ENCODE data around the gene ACAD10. TPM values are rescaled to one million over a fixed set of nuclear protein-coding genes. Genes with fewer than 3 reads are reported as not detected.

The ACAD10 gene
- total and polyA plus RNA-seq, 7 donors: 6.0 to 20.2 (median 10.9) TPM

GRCh38 chr12:111745211-111745610 lies 59.4 kb downstream of the ACAD10 start:
- no peaks in the 10 kb centered on the region for H3K9me3 ChIP-seq
- H3K36me3 ChIP-seq (ENCODE audit: insufficient read depth in 1 of 2, low read depth in 1 of 2): peaks cover 2 to 76% of the 10 kb centered on the region in 2 donors
- intact Hi-C loops (cut with DNase I): no loop called here
- H3K27me3 ChIP-seq (ENCODE audit: insufficient read depth in 3 of 3, low read length in 2 of 3): no peaks in the 10 kb centered on the region
- ATAC-seq (no peak), DNase-seq (no peak)
- no peak overlapping the region for H3K27ac ChIP-seq
- no peak for TF ChIP-seq CTCF (IDR thresholded peaks at IDR 0.05)
- no peak overlapping the region for H3K4me3 ChIP-seq
- no peaks in the 10 kb centered on the region for H3K4me1 ChIP-seq
- WGBS, 3 donors: 90 to 96% (median 92%) methylated on average over 4 of the region's 4 CpGs

- intact Hi-C loops (cut with DNase I): no loop called here
- H3K27me3 ChIP-seq (ENCODE audit: insufficient read depth in 3 of 3, low read length in 2 of 3): no peaks in the 10 kb centered on the region
- H3K4me3 ChIP-seq: no peak overlapping the region
- no peak for ATAC-seq
- peaks cover 2 to 83% of the 10 kb centered on the region in 2 donors for H3K36me3 ChIP-seq (ENCODE audit: insufficient read depth in 1 of 2, low read depth in 1 of 2)
- no peak for DNase-seq
- H3K4me1 ChIP-seq: no peaks in the 10 kb centered on the region
- no peaks in the 10 kb centered on the region for H3K9me3 ChIP-seq
- WGBS, 3 donors: 77 to 88% (median 86%) methylated on average over 9 of the region's 9 CpGs
- no peak overlapping the region for H3K27ac ChIP-seq
- TF ChIP-seq CTCF (IDR thresholded peaks at IDR 0.05): no peak
Measured at GRCh38 chr12:111747333-111747732, 61.5 kb downstream of the ACAD10 start.

GRCh38 chr12:111748151-111748672 lies 62.4 kb downstream of the ACAD10 start:
- H3K27me3 ChIP-seq (ENCODE audit: insufficient read depth in 3 of 3, low read length in 2 of 3): no peaks in the 10 kb centered on the region
- ATAC-seq: no peak
- no peaks in the 10 kb centered on the region for H3K4me1 ChIP-seq
- peaks cover 2 to 76% of the 10 kb centered on the region in 2 donors for H3K36me3 ChIP-seq (ENCODE audit: insufficient read depth in 1 of 2, low read depth in 1 of 2)
- no peak for TF ChIP-seq CTCF (IDR thresholded peaks at IDR 0.05)
- DNase-seq: peak in 1 of 2 donors; percentile 3
- no peak overlapping the region for H3K27ac ChIP-seq
- no peaks in the 10 kb centered on the region for H3K9me3 ChIP-seq
- intact Hi-C loops (cut with DNase I): no loop called here
- WGBS, 3 donors: 52 to 62% (median 57%) methylated on average over 8 of the region's 8 CpGs
- H3K4me3 ChIP-seq: no peak overlapping the region

- ATAC-seq (no peak), DNase-seq (no peak)
- Histone ChIP-seq H3K9me3 (no peaks in the 10 kb centered on the region), H3K4me3 (no peak overlapping the region), H3K27me3 (ENCODE audit: insufficient read depth in 3 of 3, low read length in 2 of 3) (no peaks in the 10 kb centered on the region), H3K36me3 (ENCODE audit: insufficient read depth in 1 of 2, low read depth in 1 of 2) (peaks cover 2 to 79% of the 10 kb centered on the region in 2 donors), H3K4me1 (no peaks in the 10 kb centered on the region), H3K27ac (no peak overlapping the region)
- no peak for TF ChIP-seq CTCF (IDR thresholded peaks at IDR 0.05)
- 80 to 89% (median 86%) methylated on average over 7 of the region's 7 CpGs for WGBS, 3 donors
- intact Hi-C loops (cut with DNase I): no loop called here
Measured at GRCh38 chr12:111748867-111749266, 63.0 kb downstream of the ACAD10 start.

GRCh38 chr12:111749391-111749790 lies 63.5 kb downstream of the ACAD10 start:
- H3K27ac ChIP-seq: no peak overlapping the region
- H3K36me3 ChIP-seq (ENCODE audit: insufficient read depth in 1 of 2, low read depth in 1 of 2): peaks cover 2 to 79% of the 10 kb centered on the region in 2 donors
- no peak for TF ChIP-seq CTCF (IDR thresholded peaks at IDR 0.05)

More at GRCh38 chr12:111749391-111749790, 63.5 kb downstream of the ACAD10 start:
- Histone ChIP-seq H3K4me3 (no peak overlapping the region), H3K4me1 (peaks cover 4% of the 10 kb centered on the region), H3K27me3 (ENCODE audit: insufficient read depth in 3 of 3, low read length in 2 of 3) (no peaks in the 10 kb centered on the region), H3K9me3 (no peaks in the 10 kb centered on the region)
- no peak for ATAC-seq
- intact Hi-C loops (cut with DNase I): no loop called here
- WGBS, 3 donors: 80 to 87% (median 80%) methylated on average over 4 of the region's 4 CpGs
- DNase-seq: no peak

Data from psoas muscle (tissue), 8 donors.